NCI-H187 treated with DMSO at 0.1 percent for 48 hours (cell line): ENCODE measurements around the gene ASB6.
"Not testable (repeated sequence)": the region's sequence is repeated elsewhere in the genome, so short reads cannot be mapped to it uniquely, and the experiment has no call there.

Experiments used
- DNase-seq: peaks from one replicate; lab custom pipeline; 2025; lab: John Stamatoyannopoulos, UW

The ASB6 gene

DNA sequence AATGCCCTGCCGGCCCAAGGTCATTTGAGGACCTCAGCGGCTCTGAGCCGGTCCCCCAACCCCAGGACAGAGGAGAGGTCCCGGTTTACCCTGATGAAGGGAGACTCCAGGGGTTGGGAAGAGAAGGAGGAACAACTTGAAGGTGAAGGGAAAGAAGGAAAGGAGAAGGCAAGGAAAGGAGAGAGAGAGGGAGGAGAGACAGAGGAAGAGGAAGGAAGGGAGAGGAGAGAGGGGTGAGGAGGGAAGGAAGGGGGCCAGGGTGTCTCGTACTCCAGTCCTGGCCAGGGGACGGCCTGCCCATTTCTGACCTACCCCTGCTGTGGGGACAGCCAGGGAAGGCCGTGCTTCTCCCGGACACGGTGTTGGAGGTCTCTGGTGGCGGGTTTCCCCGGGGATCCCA lies 25.4 kb upstream of the ASB6 start:
- no peak for DNase-seq

DNA sequence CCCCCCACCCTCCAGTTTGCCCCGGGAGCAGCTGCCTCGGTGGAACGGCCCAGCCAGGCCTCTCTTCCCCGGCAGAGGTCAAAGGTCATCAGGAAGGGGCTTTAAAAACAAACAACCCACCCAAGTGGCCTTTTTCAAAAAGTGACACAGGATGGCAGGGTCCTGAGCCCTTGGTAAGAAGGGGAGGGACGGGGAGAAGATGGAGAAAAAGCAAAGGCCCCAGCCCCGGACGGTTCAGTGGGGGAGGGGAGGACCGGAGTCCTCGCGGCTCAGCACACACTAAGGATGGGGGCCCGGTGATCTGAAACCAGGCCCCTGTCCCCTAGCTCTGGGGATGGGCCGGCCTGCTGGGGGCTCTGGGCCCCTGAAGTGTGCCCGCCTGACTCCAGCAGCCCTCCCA lies 24.6 kb upstream of the ASB6 start:
- DNase-seq: no peak

DNA sequence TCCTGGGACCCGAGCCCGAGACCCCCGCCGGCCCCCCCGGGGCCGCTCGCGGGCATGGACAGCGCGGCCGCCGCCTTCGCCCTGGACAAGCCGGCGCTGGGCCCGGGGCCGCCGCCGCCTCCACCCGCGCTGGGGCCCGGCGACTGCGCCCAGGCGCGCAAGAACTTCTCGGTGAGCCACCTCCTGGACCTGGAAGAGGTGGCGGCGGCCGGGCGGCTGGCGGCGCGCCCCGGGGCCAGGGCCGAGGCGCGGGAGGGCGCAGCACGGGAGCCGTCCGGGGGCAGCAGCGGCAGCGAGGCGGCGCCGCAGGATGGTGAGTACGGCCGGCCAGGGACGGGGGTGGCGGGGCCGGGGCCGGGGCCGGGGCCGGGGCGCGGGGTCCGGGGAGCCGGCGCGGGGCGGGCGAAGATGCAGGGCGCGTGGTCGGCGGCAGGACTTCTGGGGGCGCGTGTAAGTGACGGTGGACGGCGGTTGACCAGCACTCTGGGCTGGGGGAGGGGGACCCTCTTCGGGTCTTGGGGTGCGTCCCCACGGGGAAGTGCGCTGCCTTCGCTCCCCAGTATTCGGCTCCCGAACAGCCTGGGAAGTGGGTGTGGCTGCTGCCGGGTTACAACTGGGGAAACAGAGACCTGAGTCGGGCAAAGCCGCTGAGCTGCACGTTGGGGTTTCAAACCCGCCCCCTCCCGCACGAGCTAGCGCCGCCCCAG lies 24.0 kb upstream of the ASB6 start:
- no peak for DNase-seq

DNA sequence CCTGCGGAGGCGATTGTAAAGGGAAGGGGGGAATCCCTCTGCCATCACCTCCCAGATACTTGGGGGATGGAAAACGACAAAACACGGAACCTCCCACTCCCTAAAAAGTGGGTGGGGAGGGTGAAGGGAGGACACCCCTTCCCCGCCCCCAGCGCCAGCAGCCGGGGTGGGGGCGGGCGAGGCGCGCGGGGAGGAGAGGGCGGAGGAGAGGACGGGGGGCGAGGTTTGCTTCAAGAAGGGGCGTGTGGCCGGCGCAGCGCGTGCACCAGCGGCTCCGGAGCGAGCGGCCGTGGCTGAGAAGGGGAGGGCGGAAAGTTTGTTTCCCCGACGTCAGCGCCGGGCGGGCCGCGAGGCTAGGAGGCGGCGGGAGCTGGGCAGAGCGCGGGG lies 23.4 kb upstream of the ASB6 start, which contains the start of gene PRRX2:
Gene PRRX2 (plus strand): TSS at position 259 of the 387 bp plus-strand sequence. CDS start 221 bp downstream, outside the sequence.
- no peak for DNase-seq

DNA sequence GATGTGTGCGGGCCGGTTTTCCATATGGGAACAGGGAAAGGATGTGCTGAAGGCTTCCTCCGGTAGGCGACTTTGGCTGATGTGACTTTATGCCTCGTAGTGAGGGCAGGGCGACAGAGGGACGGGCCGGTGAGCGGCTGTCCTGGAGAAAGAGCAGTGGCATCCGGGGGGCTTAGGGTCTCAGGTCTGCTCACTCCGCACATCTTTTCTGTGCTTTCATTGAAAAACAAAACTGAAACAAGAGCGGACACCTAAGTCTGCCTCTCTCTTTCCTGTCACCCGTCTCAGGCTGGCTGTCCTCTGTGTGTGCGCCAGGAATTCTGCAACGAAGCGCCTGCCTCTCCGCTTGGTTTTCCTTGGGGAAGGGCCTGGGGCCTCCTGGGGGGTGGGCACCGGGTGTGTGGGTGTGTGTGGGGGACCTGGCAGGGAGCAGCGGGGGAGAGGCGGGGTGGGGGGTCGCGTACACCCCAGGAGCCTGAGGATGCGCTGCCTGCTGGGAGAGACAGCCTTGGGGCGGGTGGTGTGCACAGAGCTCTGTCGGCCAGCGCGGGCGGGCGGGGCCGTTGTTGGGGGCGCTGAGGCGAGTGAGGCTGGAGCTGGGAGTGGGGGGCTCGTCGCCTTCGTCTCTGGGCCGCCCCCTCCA lies 22.9 kb upstream of the ASB6 start:
- no peak for DNase-seq

DNA sequence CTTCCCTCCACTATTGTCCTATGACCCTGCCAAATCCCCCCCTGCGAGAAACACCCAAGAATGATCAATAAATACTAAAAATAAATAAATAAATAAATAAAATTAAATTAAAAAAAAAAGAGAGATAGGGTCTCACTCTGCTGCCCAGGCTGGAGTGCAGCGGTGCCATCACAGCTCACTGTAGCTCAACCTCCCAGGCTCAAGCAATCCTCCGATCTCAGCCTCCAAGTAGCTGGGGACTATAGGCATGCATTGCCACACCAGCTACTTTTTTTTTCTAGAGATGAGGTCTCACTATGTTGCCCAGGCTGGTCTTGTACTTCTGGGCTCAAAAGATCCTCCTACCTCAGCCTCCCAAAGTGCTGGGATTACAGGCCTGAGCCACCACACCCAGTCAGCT lies 20.3 kb upstream of the ASB6 start:
- not testable (repeated sequence) for DNase-seq

DNA sequence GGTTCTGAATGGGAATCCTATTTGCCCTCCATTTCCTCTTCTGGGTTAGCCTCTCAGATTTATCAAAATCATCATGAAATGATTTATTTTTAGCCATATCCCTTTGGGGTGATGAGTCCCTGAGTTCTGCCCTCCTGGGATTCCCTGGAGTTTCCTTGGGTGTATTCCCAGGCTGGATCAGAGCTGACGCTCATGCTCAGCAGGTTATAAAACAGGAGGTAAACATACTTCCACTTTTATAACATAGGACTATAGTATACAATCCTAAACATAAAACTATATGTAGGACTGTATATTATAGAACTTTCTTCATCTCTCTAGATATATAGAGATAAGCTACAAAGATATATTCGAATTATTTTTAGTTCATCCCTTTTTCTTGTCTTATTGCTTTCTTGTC lies 19.1 kb upstream of the ASB6 start:
- DNase-seq: no peak

DNA sequence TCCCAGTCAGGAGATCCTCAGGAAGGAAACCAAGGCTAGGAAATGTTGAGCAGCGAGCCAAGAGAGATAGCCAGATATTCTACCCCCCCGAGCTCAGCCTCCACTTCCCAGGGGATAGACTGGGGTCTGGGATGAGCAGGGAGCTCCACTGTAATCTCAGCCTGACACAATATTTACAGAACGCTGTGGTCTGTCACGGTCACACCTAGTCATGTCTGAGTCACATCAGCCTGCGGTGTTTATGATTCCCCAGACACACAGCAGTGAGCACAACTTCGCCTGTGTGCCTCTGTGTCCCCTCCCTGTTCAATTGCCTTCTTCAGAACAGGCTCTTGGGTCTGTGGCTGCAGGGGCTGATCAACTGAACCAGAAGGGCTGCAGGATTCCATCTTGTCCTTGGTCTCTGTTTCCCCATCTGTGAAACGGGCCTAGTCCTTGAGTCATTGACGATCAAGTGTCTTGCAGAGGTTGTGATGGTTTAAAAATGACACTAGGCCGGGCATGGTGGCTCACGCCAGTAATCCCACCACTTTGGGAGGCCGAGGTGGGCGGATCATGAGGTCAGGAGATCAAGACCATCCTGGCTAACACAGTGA lies 14.9 kb upstream of the ASB6 start:
- no peak for DNase-seq

DNA sequence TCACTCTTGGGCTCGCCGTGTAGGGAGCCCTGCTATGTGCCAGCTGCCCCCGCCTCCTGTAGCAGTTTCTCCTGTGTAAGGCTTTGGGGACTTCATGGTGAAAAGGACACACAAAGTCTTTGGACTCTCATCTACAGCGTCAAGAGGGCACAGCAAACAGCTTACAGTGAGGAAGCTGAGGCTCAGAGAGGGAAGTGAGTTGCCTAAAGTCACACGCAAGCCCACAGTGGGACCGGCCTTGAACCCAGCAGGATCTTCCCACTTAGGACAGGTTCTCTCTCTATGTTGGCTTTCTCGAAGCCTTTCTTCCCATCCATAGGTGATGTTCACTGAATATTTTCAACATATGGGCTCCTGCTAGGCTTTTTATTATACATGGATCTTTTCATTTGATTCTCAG lies 13.7 kb upstream of the ASB6 start:
- no peak for DNase-seq

DNA sequence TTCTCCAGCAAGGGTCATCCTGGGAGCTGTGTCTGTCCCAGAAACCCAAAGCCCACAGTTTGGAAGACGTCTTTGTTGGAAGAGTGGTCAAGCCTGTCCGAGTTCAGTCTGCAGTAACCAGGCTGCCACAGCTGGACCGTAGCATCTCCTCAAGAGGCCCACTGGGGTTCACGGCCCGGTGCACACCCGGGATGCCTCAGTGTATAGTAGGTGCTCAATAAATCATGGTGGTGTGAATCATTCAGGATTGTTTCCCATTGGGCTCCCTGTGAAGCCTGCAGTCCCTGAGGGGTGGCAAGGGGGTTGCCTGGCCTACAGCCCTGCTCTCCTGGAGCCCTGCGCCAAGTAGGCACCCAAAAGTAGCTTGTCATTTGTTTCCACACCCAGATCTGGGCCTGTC lies 13.2 kb upstream of the ASB6 start:
- no peak for DNase-seq

DNA sequence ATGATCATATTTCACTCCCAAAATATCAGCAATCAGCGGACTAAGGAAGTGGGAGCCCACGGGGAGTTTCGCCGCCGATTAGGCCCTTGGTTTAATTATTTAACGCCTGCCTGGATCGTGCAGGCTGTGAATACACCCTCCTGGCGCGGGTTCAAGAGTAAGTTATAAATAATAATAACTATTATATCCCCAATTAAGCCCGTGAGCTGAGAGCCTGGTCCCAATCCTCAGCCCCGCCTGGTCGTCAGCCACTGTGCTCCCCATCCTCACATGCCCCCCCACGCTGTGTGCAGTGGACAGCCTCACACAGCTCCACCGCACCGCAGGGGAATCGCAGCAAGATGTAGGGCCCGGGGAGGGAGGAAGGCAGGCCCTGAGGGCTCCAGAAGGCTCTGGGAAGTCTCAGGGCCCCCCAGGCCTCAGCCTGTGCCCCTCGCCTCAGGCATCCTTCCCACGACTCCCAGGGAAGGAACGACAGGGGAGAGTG lies 12.6 kb upstream of the ASB6 start:
- DNase-seq: no peak

DNA sequence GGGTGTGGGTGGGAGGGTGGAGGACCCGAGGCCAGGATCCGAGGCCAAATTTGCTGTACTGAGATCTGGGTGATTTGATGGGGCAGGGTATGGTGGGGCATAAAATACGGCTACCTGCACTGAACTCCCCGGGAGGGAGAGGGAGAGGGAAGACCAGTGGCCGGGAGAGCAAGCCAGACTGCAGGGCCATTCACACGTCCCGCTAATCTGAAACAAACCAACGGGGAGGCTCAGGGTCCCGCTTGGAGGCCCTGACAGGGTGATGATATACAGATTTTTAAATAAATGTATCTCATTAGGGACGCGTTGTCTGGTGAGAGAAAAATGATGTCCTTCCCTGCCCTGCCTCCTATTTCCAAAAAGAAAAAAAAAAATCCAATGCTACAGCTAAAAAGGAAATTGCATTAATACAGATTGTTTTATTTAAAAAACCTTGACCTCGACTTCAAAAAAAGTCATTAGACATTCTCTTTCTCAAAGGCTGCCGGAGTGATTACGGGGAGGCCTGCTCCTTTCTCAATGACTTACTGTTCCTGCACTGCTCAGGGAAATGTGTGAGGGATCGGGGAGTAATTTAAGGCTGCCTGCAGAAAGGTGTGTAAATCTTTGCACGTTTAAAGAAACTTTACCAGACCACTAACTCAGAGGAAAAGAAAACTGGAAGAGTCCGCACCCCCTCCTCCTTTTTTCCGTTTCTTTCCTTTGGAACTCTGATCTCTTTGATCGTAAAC lies 12.0 kb upstream of the ASB6 start:
- no peak for DNase-seq

DNA sequence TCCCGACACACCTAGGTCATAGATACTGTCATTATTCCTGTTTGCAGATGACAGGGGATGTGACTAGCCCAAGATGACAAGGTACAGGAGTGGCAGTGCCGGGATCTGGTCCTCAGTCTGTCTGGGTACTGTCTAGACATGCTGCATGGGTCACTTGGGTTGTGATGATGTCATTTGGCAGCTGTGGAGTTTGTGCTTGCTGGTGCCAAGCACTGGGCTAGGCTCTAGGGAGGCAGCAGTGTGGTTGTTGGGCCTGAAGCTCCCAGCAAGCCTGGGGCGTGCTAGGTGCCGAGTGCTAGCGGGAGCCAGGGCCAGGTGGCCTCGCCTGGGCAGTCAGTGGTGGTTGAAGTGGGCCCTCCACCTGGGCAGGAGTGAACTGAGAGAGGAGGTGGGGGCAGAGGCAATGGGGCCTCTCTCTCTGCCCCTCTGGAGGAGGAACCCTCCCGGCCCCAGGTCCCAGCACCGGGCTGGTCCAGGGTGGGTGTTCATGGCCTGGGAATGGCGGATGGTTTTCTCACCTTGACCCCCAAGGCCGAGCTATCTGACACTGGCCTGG lies 8.8 kb upstream of the ASB6 start:
- no peak for DNase-seq

DNA sequence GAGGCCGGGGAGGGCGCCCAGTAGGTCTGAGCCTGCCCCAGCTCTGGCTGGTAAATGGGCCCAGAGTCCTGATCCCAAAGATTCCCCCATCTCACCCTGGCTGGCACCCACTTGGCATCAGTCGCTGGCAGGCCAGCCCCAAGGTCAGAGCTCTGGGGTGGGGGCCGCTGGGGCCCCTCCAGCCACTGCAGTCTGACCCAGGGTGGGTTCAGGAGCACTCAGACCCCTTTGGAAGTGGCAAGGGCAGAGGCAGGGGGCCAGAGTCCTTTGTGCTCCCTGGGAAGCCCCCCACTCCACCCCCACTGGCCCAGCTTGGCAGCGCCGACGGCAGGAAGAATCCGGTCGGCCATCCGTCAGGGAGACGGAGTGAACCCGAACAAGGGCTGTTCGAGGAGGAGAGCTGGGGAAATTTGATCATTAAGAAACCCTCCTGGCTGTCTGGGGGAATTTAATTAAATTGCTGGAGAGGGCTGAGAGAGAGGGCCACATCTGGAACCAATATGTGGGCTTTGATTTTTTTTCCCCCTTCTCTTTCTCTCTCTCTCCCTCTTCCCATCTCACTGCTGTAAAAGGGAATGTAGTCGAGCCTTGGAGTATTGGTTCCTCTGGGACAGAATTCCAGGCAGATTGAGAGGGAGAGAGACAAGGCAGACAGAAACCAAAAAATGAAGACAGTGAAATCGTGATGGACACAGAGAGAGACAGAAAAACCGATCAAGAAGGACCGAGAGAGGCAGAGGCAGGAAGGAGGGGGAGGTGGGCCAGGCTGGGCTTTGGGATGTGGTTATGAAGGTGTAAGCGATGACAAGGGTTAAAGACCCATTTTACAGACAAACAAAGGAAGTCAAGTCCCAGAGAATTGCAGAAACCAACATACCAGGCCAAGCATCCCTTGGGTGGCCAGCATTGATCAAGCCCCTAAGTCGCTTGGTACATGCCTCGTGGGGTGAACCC lies 8.1 kb upstream of the ASB6 start:
- no peak for DNase-seq

DNA sequence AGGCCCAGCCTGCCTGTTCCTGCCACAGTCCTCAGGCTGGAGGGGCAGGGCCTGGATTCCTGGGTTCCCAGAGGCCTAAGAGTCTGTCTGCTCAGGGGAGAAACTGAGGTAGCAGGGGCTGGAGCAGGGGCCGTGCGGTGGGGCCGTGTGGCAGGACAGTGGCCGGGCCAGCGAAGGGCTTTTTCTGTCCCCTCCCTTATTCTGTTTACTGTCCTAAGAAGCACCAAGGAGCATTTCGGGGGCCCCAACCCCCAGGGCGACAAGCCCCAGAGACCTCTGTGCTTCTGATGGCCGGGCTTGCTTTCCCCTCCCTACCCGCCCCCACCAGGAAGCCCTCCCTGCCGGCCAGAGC lies 6.8 kb upstream of the ASB6 start:
- no peak for DNase-seq

DNA sequence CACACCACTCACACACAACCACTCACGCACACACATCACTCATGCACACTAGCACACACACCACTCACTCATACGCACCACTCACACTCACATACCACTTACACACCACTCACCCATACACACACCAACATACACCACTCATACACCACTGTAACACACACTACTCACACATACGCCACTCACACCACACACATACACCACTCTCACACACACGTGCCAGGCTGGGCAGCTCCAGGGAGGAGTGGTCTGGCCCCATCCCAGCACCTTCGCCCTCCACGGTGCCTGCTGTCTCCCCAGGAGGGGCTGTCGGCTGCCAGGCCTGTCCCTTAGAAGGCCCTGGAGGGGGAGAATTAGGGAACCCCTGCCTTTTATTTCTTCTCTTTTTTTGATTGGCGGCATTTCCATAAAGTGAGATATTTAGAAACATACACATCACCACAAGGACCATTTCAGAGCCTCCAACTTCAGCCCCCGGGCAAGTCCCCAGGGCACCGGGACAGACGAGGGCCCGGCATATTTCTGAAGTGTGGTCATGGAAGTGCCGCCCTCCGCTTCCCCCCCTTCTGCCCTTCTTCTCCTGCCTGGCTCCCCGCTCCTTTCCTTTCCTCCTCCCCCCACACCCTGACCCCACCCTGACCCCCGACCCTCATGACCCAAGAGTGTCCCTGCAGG lies 6.3 kb upstream of the ASB6 start:
- no peak for DNase-seq

DNA sequence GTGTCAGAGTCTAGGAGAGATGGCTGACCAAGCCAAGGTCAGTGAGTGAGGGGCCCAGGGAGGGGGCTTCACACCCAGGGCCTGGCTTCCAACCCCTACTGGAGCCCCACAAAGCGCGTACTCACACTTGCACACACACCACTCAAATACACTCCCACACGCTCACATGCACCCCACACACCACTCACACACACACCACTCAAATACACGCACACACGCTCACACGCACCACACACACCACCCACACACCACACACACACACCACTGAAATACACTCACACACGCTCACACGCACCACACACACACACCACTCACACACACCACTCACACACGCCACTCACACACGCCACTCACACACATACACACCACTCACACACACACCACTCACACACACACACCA lies 5.7 kb upstream of the ASB6 start:
- no peak for DNase-seq

DNA sequence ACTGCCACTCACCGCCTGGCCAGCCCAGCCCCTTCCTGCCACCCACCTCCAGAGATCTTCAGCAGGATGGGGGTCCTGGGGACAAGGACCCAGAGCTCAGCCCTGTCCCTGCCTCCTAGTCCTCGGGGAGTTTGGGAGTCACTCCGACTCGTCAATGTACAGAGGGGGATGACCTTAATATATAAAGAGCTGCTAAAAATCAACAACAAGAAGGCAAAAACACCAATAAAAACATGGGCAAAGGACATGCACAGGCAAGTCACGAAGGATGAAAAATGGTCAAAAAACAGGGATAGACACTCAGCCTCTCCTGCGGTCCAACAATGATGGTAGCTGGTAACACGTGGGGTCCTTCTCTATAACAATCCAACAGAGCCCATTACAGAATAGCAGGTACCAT lies 4.7 kb upstream of the ASB6 start:
- no peak for DNase-seq

DNA sequence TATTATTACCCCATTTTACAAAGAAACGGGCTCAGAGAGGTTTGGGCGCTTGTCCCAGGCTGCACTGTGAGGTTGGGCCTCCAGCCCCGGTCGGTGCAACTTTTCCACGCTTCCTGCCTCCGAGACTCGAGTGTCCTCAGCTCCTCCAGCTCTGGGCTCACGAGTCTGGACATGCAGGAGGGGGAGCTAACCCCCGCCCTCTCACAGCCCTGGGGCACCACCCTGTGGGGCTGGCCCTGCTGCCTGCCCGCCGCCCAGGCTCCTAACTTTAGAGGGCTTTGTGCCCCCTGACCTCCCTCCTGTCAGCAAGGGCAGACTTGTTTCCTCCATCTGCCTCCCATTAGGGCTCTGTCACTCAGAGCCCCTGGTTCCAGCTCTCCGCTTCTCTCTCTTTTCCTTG lies 4.3 kb upstream of the ASB6 start:
- DNase-seq: no peak

DNA sequence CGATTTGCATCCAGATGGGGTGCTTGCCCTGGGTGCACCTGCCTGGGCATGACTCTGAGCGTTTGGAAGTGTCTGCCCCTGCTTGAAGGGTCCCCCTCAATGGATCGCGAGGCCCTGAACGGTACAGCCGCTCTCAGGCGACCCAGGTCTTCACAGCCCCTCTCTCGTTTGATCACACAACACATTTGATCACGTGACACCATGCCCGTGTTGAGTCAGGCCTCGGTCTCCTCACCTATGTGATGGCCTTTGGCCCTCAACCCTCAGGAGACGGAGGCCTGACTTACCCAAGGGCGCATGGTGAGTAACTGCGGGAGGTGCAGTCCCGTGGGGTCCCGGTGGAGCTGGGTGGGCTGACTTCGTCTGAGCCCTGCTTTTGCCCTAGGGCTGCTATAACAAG lies 3.0 kb upstream of the ASB6 start:
- DNase-seq: no peak

DNA sequence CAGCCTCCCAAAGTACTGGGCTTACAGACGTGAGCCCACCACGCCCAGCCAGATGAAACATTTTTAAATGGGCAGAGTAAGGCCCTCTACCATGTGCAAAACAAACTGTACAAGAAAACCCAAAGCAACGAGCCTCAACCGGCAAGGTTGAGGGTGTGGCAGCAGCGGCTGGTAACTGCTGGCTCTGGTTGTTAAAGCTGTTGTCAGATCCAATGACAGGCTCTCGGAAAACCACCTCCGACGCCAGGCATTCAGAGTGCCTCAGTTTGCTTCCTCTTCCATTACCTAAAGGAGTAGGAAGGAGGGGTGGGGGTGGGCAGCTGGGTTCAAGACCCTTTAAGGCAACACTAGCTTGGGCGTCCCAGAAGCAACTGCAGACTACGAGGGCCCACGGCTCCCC lies 2.4 kb upstream of the ASB6 start:
- no peak for DNase-seq
